Hepatocyte (in vitro differentiated cells): ENCODE results near the gene CCDC137. TPM values are rescaled to one million over a fixed set of nuclear protein-coding genes. Genes with fewer than 3 reads are reported as not detected.
A peak's percentile ranks its signal among the peaks of the same experiment; 100 is the strongest.

ENCODE experiments used
- DNase-seq: peaks from one replicate; pipeline ENCODE4 v3.0.0-alpha.2; 2016; ENCODE audit warnings: low spot score
- H2AFZ ChIP-seq: fragments of 200-600 bp; sonication (generic); 2 replicates; pipeline ENCODE4 v1.6.0; 2016; ENCODE audit warnings: antibody characterized with exemption, mild to moderate bottlenecking
- H3K27ac ChIP-seq: fragments of 200-600 bp; sonication (generic); 2 replicates; pipeline ENCODE4 v1.5.1; 2016; ENCODE audit warnings: mild to moderate bottlenecking
- H3K27me3 ChIP-seq: fragments of 200-600 bp; sonication (generic); 2 replicates; pipeline ENCODE4 v1.6.1; 2016
- H3K36me3 ChIP-seq: fragments of 200-600 bp; sonication (generic); replicated peaks from 2 replicates; pipeline ENCODE4 v1.5.1; 2016; ENCODE audit warnings: low read depth; ENCODE audit not compliant: insufficient read depth
- H3K4me1 ChIP-seq: fragments of 200-600 bp; sonication (generic); 2 replicates; pipeline ENCODE4 v1.5.1; 2016; ENCODE audit warnings: mild to moderate bottlenecking, moderate library complexity; ENCODE audit not compliant: insufficient read depth
- H3K4me2 ChIP-seq: fragments of 200-600 bp; sonication (generic); 2 replicates; pipeline ENCODE4 v1.6.0; 2016
- H3K4me3 ChIP-seq: fragments of 200-600 bp; sonication (generic); 2 replicates; pipeline ENCODE4 v1.5.1; 2016; ENCODE audit warnings: mild to moderate bottlenecking
- H3K79me2 ChIP-seq: fragments of 200-600 bp; sonication (generic); 2 replicates; pipeline ENCODE4 v1.6.0; 2017; ENCODE audit warnings: mild to moderate bottlenecking
- H3K9me2 ChIP-seq: fragments of 200-600 bp; sonication (generic); replicated peaks from 2 replicates; pipeline ENCODE4 v1.6.0; 2017; ENCODE audit warnings: mild to moderate bottlenecking; ENCODE audit not compliant: insufficient read depth
- H3K9me3 ChIP-seq: fragments of 200-600 bp; sonication (generic); 2 replicates; pipeline ENCODE4 v1.5.1; 2016; ENCODE audit warnings: low read depth, mild to moderate bottlenecking
- H4K20me1 ChIP-seq: fragments of 200-600 bp; sonication (generic); 2 replicates; pipeline ENCODE4 v1.6.0; 2016; ENCODE audit warnings: mild to moderate bottlenecking; ENCODE audit not compliant: insufficient read depth, poor library complexity, severe bottlenecking
- CTCF ChIP-seq: fragments of 200-600 bp; sonication (generic); IDR thresholded peaks from 2 replicates; pipeline ENCODE4 v1.5.1; 2016; ENCODE audit warnings: antibody characterized with exemption, mild to moderate bottlenecking; ENCODE audit not compliant: poor library complexity
- EZH2 ChIP-seq: fragments of 200-600 bp; sonication (generic); IDR thresholded peaks from 2 replicates; pipeline ENCODE4 v1.6.1; 2016; ENCODE audit warnings: antibody characterized with exemption, mild to moderate bottlenecking, borderline replicate concordance
- EZH2phosphoT487 ChIP-seq: fragments of 200-600 bp; sonication (generic); IDR thresholded peaks from one replicate; pipeline ENCODE4 v1.6.1; 2018; ENCODE audit warnings: antibody characterized with exemption, mild to moderate bottlenecking, low read depth, moderate library complexity; ENCODE audit not compliant: unreplicated experiment, severe bottlenecking
- WGBS: methylation state at CpG from one replicate; pipeline ENCODE4 v1.1.6; 2016; ENCODE audit warnings: low lambda C conversion rate; ENCODE audit errors: missing lambda C conversion rate; 5-methylcytosine and 5-hydroxymethylcytosine counted together
- polyA plus RNA-seq: library from polyadenylated mRNA; unstranded; fragments of >200 nt; fragmentation: Nextera tagmentation; extraction: Ambion mirVana; gene quantifications from 2 replicates; pipeline ENCODE4 v1.2.1, GENCODE V29; 2016
- total RNA-seq: library from RNA; depleted of rRNA; stranded (reverse); fragments of >200 nt; gene quantifications from 2 replicates; pipeline ENCODE4 v1.2.3, GENCODE V29; 2014

CCDC137 gene
- total and polyA plus RNA-seq, 2 experiments from 2014 or later = 8.3 to 20.5 TPM

- Histone ChIP-seq H3K79me2 (peaks cover 65% of the 10 kb centered on the region), H3K36me3 (no peaks in the 10 kb centered on the region), H3K9me2 (no peaks in the 10 kb centered on the region), H3K9me3 (no peaks in the 10 kb centered on the region), H3K4me1 (peaks cover 18% of the 10 kb centered on the region), H3K27ac (peak overlapping the region; percentile 81), H2AFZ (peak overlapping the region; percentile 64), H3K27me3 (no peaks in the 10 kb centered on the region), H3K4me2 (peak overlapping the region; percentile 97), H3K4me3 (peak overlapping the region; percentile 52), H4K20me1 (peaks cover 15% of the 10 kb centered on the region)
- no peak for DNase-seq
- WGBS = 6% methylated on average over 18 of the region's 37 CpGs
- TF ChIP-seq CTCF (no peak), EZH2phosphoT487 (no peak), EZH2 (no peak)
Observed at GRCh38 chr17:81683208-81683583, 16.7 kb downstream of the CCDC137 start.

GRCh38 chr17:81683584-81684441, 17.3 kb downstream of the CCDC137 start, which contains the start of the genes ARL16 and HGS:
ARL16 (minus strand) TSS chr17:81683797; CDS start chr17:81683753, 44 bp downstream.
HGS (plus strand) TSS chr17:81684011; CDS start chr17:81684067, 56 bp downstream.
- WGBS = 1% methylated on average over 84 of the region's 112 CpGs

GRCh38 chr17:81684442-81684911, 17.9 kb downstream of the CCDC137 start:
- TF ChIP-seq EZH2 (no peak), CTCF (no peak), EZH2phosphoT487 (no peak)
- 20% methylated on average over 16 of the region's 16 CpGs for WGBS
- peak overlapping the region; percentile 56 for H3K4me3 ChIP-seq
- no peak overlapping the region for H2AFZ ChIP-seq
- peak overlapping the region; percentile 47 for H3K27ac ChIP-seq
- no peak for DNase-seq
- H3K4me2 ChIP-seq = peak overlapping the region; percentile 93
- peaks cover 65% of the 10 kb centered on the region for H3K79me2 ChIP-seq
- H3K36me3 ChIP-seq = no peaks in the 10 kb centered on the region
- no peaks in the 10 kb centered on the region for H3K9me3 ChIP-seq
- no peaks in the 10 kb centered on the region for H3K27me3 ChIP-seq
- H4K20me1 ChIP-seq = peaks cover 15% of the 10 kb centered on the region
- peaks cover 18% of the 10 kb centered on the region for H3K4me1 ChIP-seq
- H3K9me2 ChIP-seq = no peaks in the 10 kb centered on the region

More at GRCh38 chr17:81683584-81684441, 17.3 kb downstream of the CCDC137 start, which contains the start of the genes ARL16 and HGS:
- peaks cover 65% of the 10 kb centered on the region for H3K79me2 ChIP-seq
- H3K36me3 ChIP-seq = no peaks in the 10 kb centered on the region
- peak within 1 kb of the TSS; percentile 64 for H2AFZ ChIP-seq
- no peaks in the 10 kb centered on the region for H3K27me3 ChIP-seq
- H4K20me1 ChIP-seq = peaks cover 15% of the 10 kb centered on the region
- peak within 1 kb of the TSS; percentile 81 for H3K27ac ChIP-seq
- H3K9me3 ChIP-seq = no peaks in the 10 kb centered on the region
- no peaks in the 10 kb centered on the region for H3K9me2 ChIP-seq
- no peak for TF ChIP-seq EZH2phosphoT487
- no peak for TF ChIP-seq EZH2
- TF ChIP-seq CTCF = no peak
- H3K4me1 ChIP-seq = peaks cover 18% of the 10 kb centered on the region
- H3K4me3 ChIP-seq = peak within 1 kb of the TSS; percentile 56
- DNase-seq = peak; percentile 99
- H3K4me2 ChIP-seq = peak within 1 kb of the TSS; percentile 97
